H1 (cell line): ENCODE results near the gene TNPO2. TPM values are rescaled to one million over a fixed set of nuclear protein-coding genes. Genes with fewer than 3 reads are reported as not detected.

Source experiments
- CTCF ChIA-PET: fragments of 300-600 bp; sonication (Branson Sonifier 250); formaldehyde crosslinking; loops from one replicate; lab custom pipeline; 2021; ENCODE audit not compliant: partially characterized antibody; lab: Charles Lee
- POLR2A ChIA-PET: fragments of 300-600 bp; sonication (Branson Sonifier 250); formaldehyde crosslinking; loops from one replicate; lab custom pipeline; 2021; ENCODE audit warnings: inconsistent platforms; ENCODE audit not compliant: partially characterized antibody; lab: Charles Lee
- DNase-seq, 2 experiments: peaks; one replicate each; pipeline versions ENCODE4 v3.0.0 to v3.0.0-alpha.2; 2010 to 2022; ENCODE audit warnings: low spot score in 2 of 2, low read depth in 1 of 2, mixed read lengths in 1 of 2
- FAIRE-seq: peaks from 2 replicates; lab custom pipeline; 2011; peaks lifted over from hg19 to GRCh38; lab: Jason Lieb, UNC
- H2AFZ ChIP-seq: 2 replicates; pipeline ENCODE4 v1.8.1; 2012; ENCODE audit warnings: low read length, inconsistent platforms
- H2AK5ac ChIP-seq: 2 replicates; pipeline ENCODE4 v1.6.1; 2013; ENCODE audit warnings: low read depth, low read length
- H2BK120ac ChIP-seq: replicated peaks from 2 replicates; pipeline ENCODE3; 2013; ENCODE audit warnings: low read depth, low read length, inconsistent platforms
- H2BK12ac ChIP-seq: 2 replicates; pipeline ENCODE4 v1.6.1; 2013; ENCODE audit warnings: low read depth, low read length
- H2BK15ac ChIP-seq: 2 replicates; pipeline ENCODE4 v1.6.1; 2013; ENCODE audit warnings: low read length
- H2BK20ac ChIP-seq: 2 replicates; pipeline ENCODE4 v1.6.1; 2013; ENCODE audit warnings: low read length
- H2BK5ac ChIP-seq: 2 replicates; pipeline ENCODE4 v1.6.1; 2013; ENCODE audit warnings: low read depth, low read length
- H3K14ac ChIP-seq: 2 replicates; pipeline ENCODE4 v1.6.1; 2013; ENCODE audit warnings: inconsistent platforms; ENCODE audit not compliant: insufficient read length
- H3K18ac ChIP-seq: 2 replicates; pipeline ENCODE4 v1.6.1; 2013; ENCODE audit warnings: low read length; ENCODE audit errors: extremely low read depth
- H3K23ac ChIP-seq: 2 replicates; pipeline ENCODE4 v1.6.1; 2013; ENCODE audit warnings: inconsistent platforms; ENCODE audit not compliant: insufficient read length
- H3K23me2 ChIP-seq: 2 replicates; pipeline ENCODE4 v1.6.1; 2013; ENCODE audit warnings: low read depth, low read length
- H3K27ac ChIP-seq: 2 replicates; pipeline ENCODE4 v1.6.1; 2011; ENCODE audit warnings: low read depth, low read length, inconsistent platforms
- H3K27me3 ChIP-seq, 4 experiments: replicated peaks in 1 of 4; 1 replicate in 1 of 4; 2 replicates in 3 of 4; pipeline versions ENCODE4 v1.6.1 to v1.8.1; 2011 to 2013; ENCODE audit warnings: low read length in 3 of 4, mild to moderate bottlenecking in 3 of 4, inconsistent platforms in 2 of 4, mixed read lengths in 2 of 4, moderate library complexity in 1 of 4; ENCODE audit not compliant: control insufficient read depth in 3 of 4, insufficient read depth in 3 of 4; ENCODE audit errors: extremely low read depth in 1 of 4
- H3K36me3 ChIP-seq, 4 experiments: 2 replicates each; pipeline versions ENCODE4 v1.6.1 to v1.8.1; 2011 to 2013; ENCODE audit warnings: mild to moderate bottlenecking in 4 of 4, low read length in 3 of 4, moderate library complexity in 2 of 4, control low read depth in 1 of 4, inconsistent platforms in 1 of 4; ENCODE audit not compliant: insufficient read depth in 4 of 4, control insufficient read depth in 2 of 4
- H3K4ac ChIP-seq: replicated peaks from 2 replicates; pipeline ENCODE3; 2013; ENCODE audit warnings: low read length, low read depth, mixed read lengths, inconsistent platforms; ENCODE audit not compliant: insufficient read length
- H3K4me1 ChIP-seq, 4 experiments: replicated peaks in 1 of 4; 1 replicate in 1 of 4; 2 replicates in 3 of 4; pipeline versions ENCODE4 v1.6.1 to v1.8.1; 2011 to 2013; ENCODE audit warnings: low read length in 3 of 4, inconsistent platforms in 2 of 4, mixed read lengths in 1 of 4; ENCODE audit not compliant: insufficient read depth in 4 of 4, control insufficient read depth in 3 of 4
- H3K4me2 ChIP-seq, 2 experiments: 2 replicates each; pipeline versions ENCODE4 v1.6.1 to v1.8.1; 2011 to 2013; ENCODE audit warnings: low read depth in 2 of 2, low read length in 2 of 2, control low read depth in 1 of 2, inconsistent platforms in 1 of 2, mild to moderate bottlenecking in 1 of 2; ENCODE audit not compliant: insufficient read depth in 1 of 2
- H3K4me3 ChIP-seq, 4 experiments: fragments of 200-600, 300-600 bp in 1 of 4; sonication (generic), shearing (Covaris generic), sonication (Bioruptor Twin) in 1 of 4; 2 replicates each; pipeline versions ENCODE4 v1.5.1 to v1.8.1; 2011 to 2016; ENCODE audit warnings: low read length in 4 of 4, low read depth in 3 of 4, control low read depth in 2 of 4, inconsistent platforms in 2 of 4, mild to moderate bottlenecking in 2 of 4, mixed read lengths in 1 of 4, moderate library complexity in 1 of 4; ENCODE audit not compliant: insufficient read depth in 2 of 4; ENCODE audit errors: extremely low read depth in 1 of 4
- H3K56ac ChIP-seq: replicated peaks from 2 replicates; pipeline ENCODE3; 2013; ENCODE audit warnings: low read depth, mild to moderate bottlenecking, mixed read lengths, low read length, inconsistent platforms; ENCODE audit not compliant: insufficient read length
- H3K79me1 ChIP-seq: 2 replicates; pipeline ENCODE4 v1.6.1; 2013; ENCODE audit warnings: low read depth, low read length, control low read depth
- H3K79me2 ChIP-seq, 2 experiments: 2 replicates each; pipeline versions ENCODE4 v1.6.1 to v1.8.1; 2012 to 2013; ENCODE audit warnings: low read length in 2 of 2, mild to moderate bottlenecking in 2 of 2, inconsistent platforms in 1 of 2; ENCODE audit not compliant: insufficient read depth in 2 of 2, control insufficient read depth in 1 of 2
- H3K9ac ChIP-seq, 4 experiments: replicated peaks in 1 of 4; 1 replicate in 1 of 4; 2 replicates in 3 of 4; pipeline versions ENCODE4 v1.6.1 to v1.8.1; 2011 to 2013; ENCODE audit warnings: low read depth in 3 of 4, low read length in 3 of 4, control low read depth in 2 of 4, mild to moderate bottlenecking in 2 of 4, moderate library complexity in 2 of 4, inconsistent platforms in 1 of 4; ENCODE audit errors: extremely low read depth in 1 of 4
- H3K9me3 ChIP-seq, 2 experiments: 2 replicates each; pipeline versions ENCODE4 v1.6.1 to v1.8.1; 2012 to 2013; ENCODE audit warnings: mild to moderate bottlenecking in 2 of 2, moderate library complexity in 2 of 2, control low read depth in 1 of 2, inconsistent platforms in 1 of 2, low read depth in 1 of 2, low read length in 1 of 2, mixed read lengths in 1 of 2; ENCODE audit not compliant: insufficient read depth in 2 of 2
- H4K20me1 ChIP-seq, 2 experiments: replicated peaks in 1 of 2; 2 replicates each; pipeline versions ENCODE3 to v1.8.1; 2011 to 2013; ENCODE audit warnings: inconsistent platforms in 2 of 2, low read length in 2 of 2, mild to moderate bottlenecking in 1 of 2; ENCODE audit not compliant: insufficient read depth in 2 of 2, control insufficient read depth in 1 of 2
- H4K5ac ChIP-seq: 2 replicates; pipeline ENCODE4 v1.6.1; 2013; ENCODE audit warnings: low read length, low read depth, mixed read lengths, inconsistent platforms; ENCODE audit not compliant: insufficient read length
- H4K8ac ChIP-seq: 2 replicates; pipeline ENCODE4 v1.8.0; 2013; ENCODE audit warnings: mild to moderate bottlenecking, moderate library complexity, low read length, inconsistent platforms; ENCODE audit not compliant: insufficient read depth; ENCODE audit errors: extremely low read depth
- H4K91ac ChIP-seq: replicated peaks from 2 replicates; pipeline ENCODE3; 2013; ENCODE audit warnings: low read length, mixed read lengths, inconsistent platforms; ENCODE audit not compliant: insufficient read length
- TAF1 ChIP-seq: IDR thresholded peaks from 2 replicates; pipeline ENCODE4 v1.6.1; 2011; ENCODE audit warnings: mild to moderate bottlenecking, low read depth, low read length
- WGBS, 2 experiments: shearing (Covaris generic) in 1 of 2; methylation state at CpG; one replicate each; pipeline versions ENCODE4 v1.1.6 to v1.1.7; 2013 to 2015; ENCODE audit warnings: low lambda C conversion rate in 2 of 2, mixed read lengths in 2 of 2, inconsistent platforms in 1 of 2, low coverage in 1 of 2, missing lambda C conversion rate in 1 of 2; ENCODE audit not compliant: insufficient replicate concordance in 2 of 2, insufficient coverage in 1 of 2, insufficient read length in 1 of 2; ENCODE audit errors: extremely low coverage in 1 of 2, missing lambda C conversion rate in 1 of 2; 5-methylcytosine and 5-hydroxymethylcytosine counted together
- polyA plus RNA-seq, 7 experiments: library from polyadenylated mRNA; depleted of rRNA in 3 of 7; stranded (reverse) in 5 of 7; unstranded in 2 of 7; fragments of >200 nt in 5 of 7; fragments of 200-250 nt in 2 of 7; gene quantifications; 1 replicate in 5 of 7; 2 replicates in 1 of 7; 4 replicates in 1 of 7; pipeline versions ENCODE4 v1.2.1 to v1.2.3, GENCODE V29; 2011 to 2013; ENCODE audit warnings: missing spikeins in 2 of 7, mixed read lengths in 2 of 7
- total RNA-seq: library from RNA; stranded (reverse); fragmentation: NEBNext Ultra II Directional; extraction: Animal tissue kit (Norgen Biotek cat#: 25700); gene quantifications from 2 replicates; pipeline ENCODE4 v1.2.1, GENCODE V29; 2021
- TF ChIP-seq, protein P1 (sequence below), 3 experiments: IDR thresholded peaks; 1 replicate in 2 of 3; 2 replicates in 1 of 3; pipeline versions ENCODE4 v1.5.1 to v1.6.1; 2011; ENCODE audit warnings: low read length in 3 of 3, mild to moderate bottlenecking in 3 of 3, inconsistent platforms in 2 of 3, low read depth in 1 of 3, moderate library complexity in 1 of 3; ENCODE audit not compliant: insufficient read depth in 1 of 3; ENCODE audit errors: control extremely low read depth in 1 of 3
- TF ChIP-seq, protein P2 (sequence below): IDR thresholded peaks from 2 replicates; pipeline ENCODE4 v1.6.1; 2012; ENCODE audit warnings: inconsistent platforms

The TNPO2 gene
- total and polyA plus RNA-seq, 2 of the 8 experiments (the other 6 are each of a cell fraction or from before 2014, with no cell fraction given), result 112 to 121 TPM

- no peak within 1 kb of the TSS for H2BK5ac ChIP-seq
- H3K4me2 ChIP-seq, result no peak within 1 kb of the TSS
- no peak within 1 kb of the TSS for H2AFZ ChIP-seq
- no peaks in the 10 kb centered on the region for H3K79me1 ChIP-seq
- no peak within 1 kb of the TSS for H3K14ac ChIP-seq
- no peak for TF ChIP-seq TAF1
- TF ChIP-seq, protein P1, sequence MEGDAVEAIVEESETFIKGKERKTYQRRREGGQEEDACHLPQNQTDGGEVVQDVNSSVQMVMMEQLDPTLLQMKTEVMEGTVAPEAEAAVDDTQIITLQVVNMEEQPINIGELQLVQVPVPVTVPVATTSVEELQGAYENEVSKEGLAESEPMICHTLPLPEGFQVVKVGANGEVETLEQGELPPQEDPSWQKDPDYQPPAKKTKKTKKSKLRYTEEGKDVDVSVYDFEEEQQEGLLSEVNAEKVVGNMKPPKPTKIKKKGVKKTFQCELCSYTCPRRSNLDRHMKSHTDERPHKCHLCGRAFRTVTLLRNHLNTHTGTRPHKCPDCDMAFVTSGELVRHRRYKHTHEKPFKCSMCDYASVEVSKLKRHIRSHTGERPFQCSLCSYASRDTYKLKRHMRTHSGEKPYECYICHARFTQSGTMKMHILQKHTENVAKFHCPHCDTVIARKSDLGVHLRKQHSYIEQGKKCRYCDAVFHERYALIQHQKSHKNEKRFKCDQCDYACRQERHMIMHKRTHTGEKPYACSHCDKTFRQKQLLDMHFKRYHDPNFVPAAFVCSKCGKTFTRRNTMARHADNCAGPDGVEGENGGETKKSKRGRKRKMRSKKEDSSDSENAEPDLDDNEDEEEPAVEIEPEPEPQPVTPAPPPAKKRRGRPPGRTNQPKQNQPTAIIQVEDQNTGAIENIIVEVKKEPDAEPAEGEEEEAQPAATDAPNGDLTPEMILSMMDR (IDR thresholded peaks at IDR 0.05; ENCODE audit: control extremely low read depth in 1 of 3, insufficient read depth in 1 of 3, low read depth in 1 of 3, low read length in 3 of 3), result peak in 1 of 3 experiments; percentile 20; a peak in 1 of 4 replicates
- TF ChIP-seq, protein P2, sequence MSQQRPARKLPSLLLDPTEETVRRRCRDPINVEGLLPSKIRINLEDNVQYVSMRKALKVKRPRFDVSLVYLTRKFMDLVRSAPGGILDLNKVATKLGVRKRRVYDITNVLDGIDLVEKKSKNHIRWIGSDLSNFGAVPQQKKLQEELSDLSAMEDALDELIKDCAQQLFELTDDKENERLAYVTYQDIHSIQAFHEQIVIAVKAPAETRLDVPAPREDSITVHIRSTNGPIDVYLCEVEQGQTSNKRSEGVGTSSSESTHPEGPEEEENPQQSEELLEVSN, result 0 out of 2 replicates have a peak, but pooled peaks have one; percentile 26
- no peak within 1 kb of the TSS for H2BK120ac ChIP-seq
- ChIA-PET CTCF (interaction anchor here (0.7 to 3.2 kb wide), 3 partner anchors 15 to 429 kb away, joined by 3 to 13 read pairs (median 3); partner anchors contain the start of gene TRIR), POLR2A (interaction anchor here (0.9 to 4.1 kb wide), 3 partner anchors 9 to 31 kb away, joined by 3 to 30 read pairs (median 4); partner anchors contain the start of gene FBXW9)
- H3K9ac ChIP-seq, result no peak within 1 kb of the TSS
- no peak within 1 kb of the TSS for H3K56ac ChIP-seq
- 90% methylated on average over 9 of the region's 9 CpGs; no CpG with 5 or more reads in 1 of the 2 experiments for WGBS, 2 experiments
- H2BK12ac ChIP-seq, result no peak within 1 kb of the TSS
- no peak within 1 kb of the TSS for H2BK20ac ChIP-seq
- H4K20me1 ChIP-seq, result peaks cover 0 to 8% of the 10 kb centered on the region in 2 experiments
- no peak within 1 kb of the TSS for H3K4me3 ChIP-seq
- no peak within 1 kb of the TSS for H2AK5ac ChIP-seq
- no peak within 1 kb of the TSS for H2BK15ac ChIP-seq
- no peaks in the 10 kb centered on the region for H3K79me2 ChIP-seq
- H3K4ac ChIP-seq, result no peak within 1 kb of the TSS
- H3K4me1 ChIP-seq, result peaks cover 0 to 2% (median 0%) of the 10 kb centered on the region in 4 experiments; a peak in 1 of 7 replicates
- no peak within 1 kb of the TSS for H4K91ac ChIP-seq
- no peak within 1 kb of the TSS for H3K27ac ChIP-seq
- H4K8ac ChIP-seq, result no peak within 1 kb of the TSS; the same call in 1 of the 2 replicates
- DNase-seq, result no peak
- no peak for FAIRE-seq
- H3K36me3 ChIP-seq, result no peaks in the 10 kb centered on the region
- H3K18ac ChIP-seq, result no peak within 1 kb of the TSS
- H3K23ac ChIP-seq, result no peak within 1 kb of the TSS
- H3K27me3 ChIP-seq, result no peaks in the 10 kb centered on the region
- no peaks in the 10 kb centered on the region for H3K23me2 ChIP-seq
- no peaks in the 10 kb centered on the region for H3K9me3 ChIP-seq
- H4K5ac ChIP-seq, result no peak within 1 kb of the TSS
Observed at GRCh38 chr19:12687496-12688196, 36.1 kb downstream of the TNPO2 start, which contains the start of gene GNG14. Gene GNG14, plus strand, starts transcription at chr19:12687998. Its CDS starts 51 bp downstream, at chr19:12688049.
